Nephron progenitor cell (in vitro differentiated cells): Measurements from ENCODE around the gene DYNC2H1.

Source experiments
- DNase-seq: peaks from one replicate; pipeline ENCODE4 v3.0.0; 2021
- H3K27ac Mint-ChIP-seq: 2 replicates; pipeline ENCODE4 v1.8.0; 2021; ENCODE audit warnings: mild to moderate bottlenecking, moderate library complexity, mixed read lengths
- H3K27me3 Mint-ChIP-seq: 2 replicates; pipeline ENCODE4 v1.8.0; 2021; ENCODE audit warnings: mild to moderate bottlenecking, low read depth, mixed read lengths; ENCODE audit not compliant: poor library complexity
- H3K36me3 Mint-ChIP-seq: 2 replicates; pipeline ENCODE4 v1.8.0; 2021; ENCODE audit warnings: low read depth, mixed read lengths
- H3K4me1 Mint-ChIP-seq: 2 replicates; pipeline ENCODE4 v1.8.0; 2021; ENCODE audit warnings: mixed read lengths
- H3K4me3 Mint-ChIP-seq: 2 replicates; pipeline ENCODE4 v1.8.0; 2021; ENCODE audit warnings: mild to moderate bottlenecking, moderate library complexity, mixed read lengths
- H3K9me3 Mint-ChIP-seq: 2 replicates; pipeline ENCODE4 v1.8.0; 2021; ENCODE audit warnings: mild to moderate bottlenecking, moderate library complexity, mixed read lengths
- TF ChIP-seq, protein P1 (sequence below): fragments of 200-600 bp; sonication (generic); IDR thresholded peaks from 2 replicates; pipeline ENCODE4 v1.5.0; 2021; ENCODE audit warnings: antibody characterized with exemption

Gene DYNC2H1

DNA sequence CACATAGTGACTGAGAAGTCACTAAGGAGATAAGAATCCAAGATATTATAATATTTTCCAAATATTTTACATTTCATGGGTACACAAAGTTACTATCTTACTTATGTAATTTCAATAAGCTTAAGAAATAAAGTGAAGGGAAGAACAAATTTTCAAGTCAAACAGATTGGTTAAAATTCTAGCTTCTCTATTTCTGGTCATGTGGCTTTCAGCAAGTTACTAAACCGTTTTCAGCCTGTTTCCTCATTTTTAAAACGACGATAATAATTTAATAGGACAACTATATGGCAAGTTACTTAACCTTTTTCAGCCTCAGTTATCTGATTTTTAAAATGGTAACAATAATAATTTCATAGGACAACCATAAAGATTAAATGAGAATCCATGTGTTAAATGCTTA is 32.9 kb upstream of the DYNC2H1 start:
- Mint-ChIP-seq H3K27ac (no peak overlapping the region), H3K36me3 (peaks cover 82% of the 10 kb centered on the region), H3K4me3 (no peak overlapping the region)

DNA sequence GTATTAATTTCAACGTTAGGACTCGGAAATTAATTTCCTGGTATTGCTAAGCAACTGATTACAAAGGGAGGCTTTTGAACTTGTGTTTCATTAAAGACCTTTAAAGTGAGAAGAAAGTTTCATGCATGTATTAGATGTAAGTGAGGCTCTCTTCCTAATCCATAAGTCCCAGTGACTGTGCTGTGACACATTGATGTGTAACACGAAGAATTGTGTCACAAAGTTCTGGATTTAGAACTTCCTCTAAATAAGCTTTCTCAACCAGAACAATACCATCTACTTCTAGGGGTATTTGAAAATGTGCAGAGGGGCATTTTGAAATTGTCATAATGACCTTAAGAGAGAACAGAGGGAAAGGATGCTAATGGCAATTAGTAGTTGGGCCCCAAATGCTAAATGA is 31.7 kb upstream of the DYNC2H1 start:
- TF ChIP-seq, protein P1, sequence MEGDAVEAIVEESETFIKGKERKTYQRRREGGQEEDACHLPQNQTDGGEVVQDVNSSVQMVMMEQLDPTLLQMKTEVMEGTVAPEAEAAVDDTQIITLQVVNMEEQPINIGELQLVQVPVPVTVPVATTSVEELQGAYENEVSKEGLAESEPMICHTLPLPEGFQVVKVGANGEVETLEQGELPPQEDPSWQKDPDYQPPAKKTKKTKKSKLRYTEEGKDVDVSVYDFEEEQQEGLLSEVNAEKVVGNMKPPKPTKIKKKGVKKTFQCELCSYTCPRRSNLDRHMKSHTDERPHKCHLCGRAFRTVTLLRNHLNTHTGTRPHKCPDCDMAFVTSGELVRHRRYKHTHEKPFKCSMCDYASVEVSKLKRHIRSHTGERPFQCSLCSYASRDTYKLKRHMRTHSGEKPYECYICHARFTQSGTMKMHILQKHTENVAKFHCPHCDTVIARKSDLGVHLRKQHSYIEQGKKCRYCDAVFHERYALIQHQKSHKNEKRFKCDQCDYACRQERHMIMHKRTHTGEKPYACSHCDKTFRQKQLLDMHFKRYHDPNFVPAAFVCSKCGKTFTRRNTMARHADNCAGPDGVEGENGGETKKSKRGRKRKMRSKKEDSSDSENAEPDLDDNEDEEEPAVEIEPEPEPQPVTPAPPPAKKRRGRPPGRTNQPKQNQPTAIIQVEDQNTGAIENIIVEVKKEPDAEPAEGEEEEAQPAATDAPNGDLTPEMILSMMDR = no peak
- peaks cover 78% of the 10 kb centered on the region for H3K36me3 Mint-ChIP-seq
- no peaks in the 10 kb centered on the region for H3K27me3 Mint-ChIP-seq
- no peak overlapping the region for H3K27ac Mint-ChIP-seq
- DNase-seq = no peak
- no peak overlapping the region for H3K4me3 Mint-ChIP-seq
- no peaks in the 10 kb centered on the region for H3K4me1 Mint-ChIP-seq
- no peaks in the 10 kb centered on the region for H3K9me3 Mint-ChIP-seq

More for the DNA sequence above, 32.9 kb upstream of the DYNC2H1 start:
- Mint-ChIP-seq H3K9me3 (no peaks in the 10 kb centered on the region), H3K27me3 (no peaks in the 10 kb centered on the region), H3K4me1 (no peaks in the 10 kb centered on the region)
- no peak for DNase-seq
- TF ChIP-seq, protein P1 = no peak

DNA sequence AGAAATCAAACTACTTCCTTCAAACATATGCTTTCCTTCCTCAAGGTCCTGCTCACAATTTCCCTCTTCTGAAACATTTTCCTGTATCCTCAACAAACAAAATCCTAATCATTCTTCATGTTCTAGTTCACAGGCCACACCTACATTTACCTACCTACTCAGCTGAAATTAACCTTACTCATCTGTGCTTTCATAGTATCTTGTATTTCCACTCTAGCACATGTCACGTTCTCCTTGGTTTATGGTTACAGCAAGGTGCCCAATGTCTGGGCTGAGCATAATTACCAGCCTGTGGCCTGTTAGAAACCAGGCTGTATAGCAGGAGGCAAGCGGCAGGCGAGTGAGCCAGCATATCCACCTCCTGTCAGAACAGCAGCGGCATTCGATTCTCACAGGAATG is 30.5 kb upstream of the DYNC2H1 start:
- Mint-ChIP-seq H3K36me3 (peaks cover 74% of the 10 kb centered on the region), H3K4me1 (no peaks in the 10 kb centered on the region), H3K4me3 (no peak overlapping the region), H3K27me3 (no peaks in the 10 kb centered on the region), H3K9me3 (no peaks in the 10 kb centered on the region), H3K27ac (no peak overlapping the region)
- DNase-seq = no peak
- TF ChIP-seq, protein P1 = no peak

DNA sequence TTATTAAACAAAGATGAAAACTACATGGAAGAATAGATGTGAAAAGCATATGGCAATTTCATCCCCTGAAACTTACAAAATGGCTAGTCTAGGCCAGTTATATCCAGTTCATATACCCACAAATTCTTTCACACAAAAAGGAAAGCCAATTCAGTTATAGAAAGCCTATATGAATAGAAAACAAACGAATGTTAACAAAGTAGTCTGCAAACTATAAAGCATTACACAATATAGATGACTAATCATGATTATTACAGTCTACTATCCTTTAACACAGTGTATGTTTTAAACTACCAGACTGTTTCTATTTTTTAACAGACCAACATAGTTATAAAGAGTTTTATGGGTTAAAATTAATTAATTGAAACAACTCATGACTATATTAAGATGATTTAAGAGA is 29.4 kb upstream of the DYNC2H1 start:
- no peak overlapping the region for H3K27ac Mint-ChIP-seq
- no peak overlapping the region for H3K4me3 Mint-ChIP-seq

DNA sequence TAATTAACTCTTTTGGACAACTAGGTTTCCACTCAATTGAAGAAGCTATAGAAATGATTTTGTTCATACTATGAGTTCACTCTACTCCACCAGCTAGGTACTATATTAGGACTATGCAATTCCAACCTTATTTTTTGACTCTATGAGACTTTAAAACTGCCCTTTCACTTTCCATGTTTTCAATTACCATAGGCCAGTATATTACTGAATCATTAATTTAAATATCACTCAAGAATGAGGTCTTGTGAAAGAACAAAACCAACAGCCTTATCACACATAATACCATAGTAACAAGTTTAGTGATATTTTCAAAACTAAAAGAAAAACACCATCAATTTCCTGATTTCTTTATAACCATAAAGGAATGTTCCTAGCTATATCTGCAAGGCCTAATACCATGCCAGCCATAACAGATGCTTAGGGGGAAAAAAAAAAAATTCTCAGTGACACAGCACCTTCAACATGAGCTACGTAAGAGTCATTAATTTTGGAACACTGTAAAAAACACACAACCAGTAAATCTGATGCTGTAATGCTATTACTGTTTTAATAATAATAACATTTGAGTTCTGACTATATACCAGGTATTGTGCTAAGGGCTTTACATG is 23.4 kb upstream of the DYNC2H1 start:
- no peaks in the 10 kb centered on the region for H3K9me3 Mint-ChIP-seq
- TF ChIP-seq, protein P1 = no peak
- peaks cover 39% of the 10 kb centered on the region for H3K36me3 Mint-ChIP-seq
- no peak overlapping the region for H3K4me3 Mint-ChIP-seq
- H3K27ac Mint-ChIP-seq = peak overlapping the region; percentile 68
- no peaks in the 10 kb centered on the region for H3K27me3 Mint-ChIP-seq
- H3K4me1 Mint-ChIP-seq = peaks cover 18% of the 10 kb centered on the region
- no peak for DNase-seq

More for the DNA sequence above, 29.4 kb upstream of the DYNC2H1 start:
- Mint-ChIP-seq H3K9me3 (no peaks in the 10 kb centered on the region), H3K36me3 (peaks cover 67% of the 10 kb centered on the region), H3K4me1 (no peaks in the 10 kb centered on the region), H3K27me3 (no peaks in the 10 kb centered on the region)
- DNase-seq = no peak
- TF ChIP-seq, protein P1 = no peak

DNA sequence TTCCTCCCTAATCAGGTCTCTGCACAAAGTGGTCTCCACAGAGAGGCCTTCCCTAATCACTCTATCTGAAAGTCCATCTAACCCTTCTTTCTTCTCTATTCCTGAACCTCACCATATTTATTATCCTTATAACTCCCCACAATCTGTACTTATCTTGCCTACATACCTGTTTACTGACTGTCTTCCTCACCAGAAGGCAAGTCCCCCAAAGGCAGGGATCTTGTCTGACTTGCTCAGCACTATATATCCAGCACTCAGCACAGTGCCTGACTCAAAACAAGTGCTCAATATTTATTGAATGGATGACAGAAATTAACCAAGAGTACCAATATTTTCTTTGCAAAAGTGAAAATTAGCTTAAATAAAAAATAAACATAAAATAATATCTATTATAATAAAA is 22.8 kb upstream of the DYNC2H1 start:
- H3K9me3 Mint-ChIP-seq = no peaks in the 10 kb centered on the region
- peaks cover 18% of the 10 kb centered on the region for H3K4me1 Mint-ChIP-seq
- peaks cover 39% of the 10 kb centered on the region for H3K36me3 Mint-ChIP-seq
- H3K4me3 Mint-ChIP-seq = no peak overlapping the region
- TF ChIP-seq, protein P1 = no peak
- H3K27ac Mint-ChIP-seq = no peak overlapping the region
- no peaks in the 10 kb centered on the region for H3K27me3 Mint-ChIP-seq
- DNase-seq = no peak
